ENCODE results near the gene NSMF. TPM values are rescaled to one million over a fixed set of nuclear protein-coding genes. Genes with fewer than 3 reads are reported as not detected.

Gene NSMF
- total and polyA plus RNA-seq, 10 of the 15 experiments (the other 5 are each of a cell fraction or from before 2014, with no cell fraction given): 0.13 to 44.3 (median 13.4) TPM

DNA sequence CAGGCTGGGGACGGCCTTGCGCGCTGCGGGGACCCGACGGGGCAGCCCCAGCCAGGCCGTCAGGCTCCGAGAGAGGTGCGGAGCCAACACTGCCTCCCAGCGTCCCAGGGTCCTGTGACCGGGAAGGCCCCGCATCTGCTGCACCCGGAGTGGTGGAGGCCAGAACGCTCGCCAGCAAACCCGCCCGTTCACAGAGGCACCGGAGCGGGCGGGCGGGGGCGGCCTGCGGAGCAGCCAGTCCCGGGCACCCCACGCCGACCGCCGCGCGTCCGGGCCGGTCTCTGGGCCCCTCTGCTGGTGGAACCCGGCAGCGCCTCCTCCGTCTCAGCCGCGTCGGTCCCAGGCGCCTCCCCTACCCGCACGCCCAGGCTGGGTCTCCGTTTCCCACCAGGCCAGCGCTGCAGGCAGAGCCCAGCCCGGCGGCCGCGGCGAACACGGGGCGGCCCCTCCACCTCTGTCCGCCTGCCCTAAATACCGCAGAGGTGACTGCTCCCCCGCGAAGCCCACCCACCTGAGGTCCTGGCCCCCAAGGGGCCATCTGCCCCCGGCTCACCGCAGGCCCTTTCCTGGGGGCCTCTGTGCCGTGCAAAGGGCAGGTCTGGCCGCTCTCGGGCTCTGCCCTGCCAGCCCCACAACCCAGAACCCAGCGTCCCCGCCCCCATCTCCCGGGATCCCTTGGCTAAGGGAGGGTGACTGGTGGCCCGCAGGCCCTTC, 52.1 kb downstream of the NSMF start:
- Histone ChIP-seq H3K4me3 (peak overlapping the region; percentile 55; the same call in 1 of the 2 replicates), H3K4me2 (ENCODE audit: control insufficient read depth, insufficient read depth) (peak overlapping the region; percentile 82), H3K4me1 (ENCODE audit: control insufficient read depth, insufficient read depth, low read length) (peaks cover 19% of the 10 kb centered on the region), H2AFZ (ENCODE audit: control insufficient read depth, low read depth, low read length) (peak overlapping the region; percentile 29), H3K9ac (ENCODE audit: control insufficient read depth, insufficient read depth, low read length) (peak overlapping the region; percentile 44; the same call in 1 of the 2 replicates), H3K79me2 (ENCODE audit: control insufficient read depth, insufficient read depth, low read length) (no peaks in the 10 kb centered on the region), H3K9me3 (replicated peaks; ENCODE audit: control insufficient read depth, insufficient read depth, low read length) (peaks cover 9% of the 10 kb centered on the region; the same call in 2 of the 3 replicates), H4K20me1 (ENCODE audit: control insufficient read depth, insufficient read depth) (no peaks in the 10 kb centered on the region), H3K27me3 (replicated peaks in 1 of 2; ENCODE audit: control insufficient read depth in 2 of 2, insufficient read depth in 2 of 2, low read length in 1 of 2) (no peaks in the 10 kb centered on the region), H3K36me3 (ENCODE audit: control insufficient read depth in 2 of 2, insufficient read depth in 2 of 2, low read length in 1 of 2) (no peaks in the 10 kb centered on the region; a peak in 1 of 4 replicates), H3K27ac (ENCODE audit: control insufficient read depth, insufficient read depth) (peak overlapping the region; percentile 39; the same call in 1 of the 2 replicates)
- FAIRE-seq (no peak), ATAC-seq (peak; percentile 86), DNase-seq (ENCODE audit: low read depth, low spot score) (no peak)
- RAD21 ChIA-PET (ENCODE audit: unreplicated experiment): interaction anchor here (0.7 to 1.0 kb wide), 2 partner anchors 152 to 170 kb away, joined by 3 to 4 read pairs; partner anchors contain the start of gene NELFB
- SMC1A ChIA-PET (ENCODE audit: uncharacterized antibody, unreplicated experiment): no interaction called here
- in situ Hi-C loops (cut with MboI) (loop anchor here (5.0 kb wide), 1 partner anchor 115 kb away; no protein-coding TSS in a partner anchor), intact Hi-C loops (cut with micrococcal nuclease; ENCODE audit: unreplicated experiment) (loop anchor here (2.0 kb wide), 1 partner anchor 104 kb away; the partner anchor contains the start of gene NRARP)
- under 1% methylated on average over 58 of the region's 63 CpGs for WGBS (ENCODE audit: insufficient coverage, insufficient replicate concordance, low lambda C conversion rate, missing lambda C conversion rate)
- CTCF ChIA-PET: interaction anchor here (0.7 to 2.7 kb wide), 3 partner anchors 104 to 120 kb away, joined by 3 to 17 read pairs (median 9); partner anchors contain the start of gene NRARP
- POLR2A ChIA-PET: no interaction called here
- no TSS peak for BruUV-seq (replicated peaks)
- TF ChIP-seq SPI1 (IDR thresholded peaks at IDR 0.05; ENCODE audit: borderline replicate concordance, insufficient read depth, low read depth, low read length) (no peak), SMC3 (IDR thresholded peaks at IDR 0.05; ENCODE audit: borderline replicate concordance, low read length) (peak; percentile 53), SMAD5 (IDR thresholded peaks at IDR 0.05; ENCODE audit: low read depth) (no peak), EZH2 (IDR thresholded peaks at IDR 0.05; ENCODE audit: borderline replicate concordance, control insufficient read depth, low read depth, low read length) (no peak), IKZF2 (IDR thresholded peaks at IDR 0.05) (no peak), BHLHE40 (IDR thresholded peaks at IDR 0.05; ENCODE audit: borderline replicate concordance in 1 of 2, low read depth in 2 of 2, low read length in 1 of 2) (peak; percentile 12 to 76; a peak in 2 of 4 replicates), HDAC6 (IDR thresholded peaks at IDR 0.05; ENCODE audit: unreplicated experiment) (no peak), RB1 (IDR thresholded peaks at IDR 0.05; ENCODE audit: borderline replicate concordance) (peak; percentile 58; the same call in 1 of the 2 replicates), SP1 (IDR thresholded peaks at IDR 0.05; ENCODE audit: low read depth, low read length) (no peak), POLR2A (IDR thresholded peaks at IDR 0.05; ENCODE audit: low read depth, low read length) (no peak; the same call in 1 of the 2 replicates), CHD4 (IDR thresholded peaks at IDR 0.05) (no peak), CBX5 (IDR thresholded peaks at IDR 0.05; ENCODE audit: low read depth) (no peak), EGR1 (IDR thresholded peaks at IDR 0.05; ENCODE audit: borderline replicate concordance in 1 of 2, low read depth in 2 of 2, low read length in 2 of 2) (peak in 1 of 2 experiments; percentile 85; a peak in 1 of 3 replicates), BACH1 (IDR thresholded peaks at IDR 0.05; ENCODE audit: borderline replicate concordance) (peak; percentile 78), PAX8 (IDR thresholded peaks at IDR 0.05) (no peak), LARP7 (IDR thresholded peaks at IDR 0.05) (peak; percentile 88), RCOR1 (conservative IDR thresholded peaks at IDR 0.05; ENCODE audit: low read depth, low read length) (no peak), POLR2AphosphoS2 (IDR thresholded peaks at IDR 0.05; ENCODE audit: low read depth, low read length) (no peak), NFIC (IDR thresholded peaks at IDR 0.05; ENCODE audit: low read depth, low read length) (no peak)
- TF ChIP-seq, protein P1, sequence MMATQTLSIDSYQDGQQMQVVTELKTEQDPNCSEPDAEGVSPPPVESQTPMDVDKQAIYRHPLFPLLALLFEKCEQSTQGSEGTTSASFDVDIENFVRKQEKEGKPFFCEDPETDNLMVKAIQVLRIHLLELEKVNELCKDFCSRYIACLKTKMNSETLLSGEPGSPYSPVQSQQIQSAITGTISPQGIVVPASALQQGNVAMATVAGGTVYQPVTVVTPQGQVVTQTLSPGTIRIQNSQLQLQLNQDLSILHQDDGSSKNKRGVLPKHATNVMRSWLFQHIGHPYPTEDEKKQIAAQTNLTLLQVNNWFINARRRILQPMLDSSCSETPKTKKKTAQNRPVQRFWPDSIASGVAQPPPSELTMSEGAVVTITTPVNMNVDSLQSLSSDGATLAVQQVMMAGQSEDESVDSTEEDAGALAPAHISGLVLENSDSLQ (IDR thresholded peaks at IDR 0.05): no peak
- TF ChIP-seq, protein P2, sequence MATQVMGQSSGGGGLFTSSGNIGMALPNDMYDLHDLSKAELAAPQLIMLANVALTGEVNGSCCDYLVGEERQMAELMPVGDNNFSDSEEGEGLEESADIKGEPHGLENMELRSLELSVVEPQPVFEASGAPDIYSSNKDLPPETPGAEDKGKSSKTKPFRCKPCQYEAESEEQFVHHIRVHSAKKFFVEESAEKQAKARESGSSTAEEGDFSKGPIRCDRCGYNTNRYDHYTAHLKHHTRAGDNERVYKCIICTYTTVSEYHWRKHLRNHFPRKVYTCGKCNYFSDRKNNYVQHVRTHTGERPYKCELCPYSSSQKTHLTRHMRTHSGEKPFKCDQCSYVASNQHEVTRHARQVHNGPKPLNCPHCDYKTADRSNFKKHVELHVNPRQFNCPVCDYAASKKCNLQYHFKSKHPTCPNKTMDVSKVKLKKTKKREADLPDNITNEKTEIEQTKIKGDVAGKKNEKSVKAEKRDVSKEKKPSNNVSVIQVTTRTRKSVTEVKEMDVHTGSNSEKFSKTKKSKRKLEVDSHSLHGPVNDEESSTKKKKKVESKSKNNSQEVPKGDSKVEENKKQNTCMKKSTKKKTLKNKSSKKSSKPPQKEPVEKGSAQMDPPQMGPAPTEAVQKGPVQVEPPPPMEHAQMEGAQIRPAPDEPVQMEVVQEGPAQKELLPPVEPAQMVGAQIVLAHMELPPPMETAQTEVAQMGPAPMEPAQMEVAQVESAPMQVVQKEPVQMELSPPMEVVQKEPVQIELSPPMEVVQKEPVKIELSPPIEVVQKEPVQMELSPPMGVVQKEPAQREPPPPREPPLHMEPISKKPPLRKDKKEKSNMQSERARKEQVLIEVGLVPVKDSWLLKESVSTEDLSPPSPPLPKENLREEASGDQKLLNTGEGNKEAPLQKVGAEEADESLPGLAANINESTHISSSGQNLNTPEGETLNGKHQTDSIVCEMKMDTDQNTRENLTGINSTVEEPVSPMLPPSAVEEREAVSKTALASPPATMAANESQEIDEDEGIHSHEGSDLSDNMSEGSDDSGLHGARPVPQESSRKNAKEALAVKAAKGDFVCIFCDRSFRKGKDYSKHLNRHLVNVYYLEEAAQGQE (IDR thresholded peaks at IDR 0.05; ENCODE audit: low read depth, low read length): no peak
